CD4-positive, alpha-beta T cell (primary cell): Measurements from ENCODE around the gene HTRA2. TPM values are rescaled to one million over a fixed set of nuclear protein-coding genes. Genes with fewer than 3 reads are reported as not detected.

Experiments used
- ATAC-seq: fragments of 200-7000 bp; cut with Tn5 transposase; one replicate; pipeline ENCODE4 v1.10.0; 2022; ENCODE audit warnings: mild to moderate bottlenecking; ENCODE audit not compliant: poor library complexity
- CTCF ChIA-PET: fragments of 350-600 bp; sonication (Branson Sonifier 250); formaldehyde crosslinking; loops from one replicate; lab custom pipeline; 2021; ENCODE audit warnings: antibody characterized with exemption, inconsistent platforms; lab: Charles Lee
- POLR2A ChIA-PET: fragments of 350-600 bp; sonication (Branson Sonifier 250); formaldehyde crosslinking; loops from one replicate; lab custom pipeline; 2021; ENCODE audit warnings: antibody characterized with exemption, inconsistent platforms; lab: Charles Lee
- DNase-seq, 14 experiments: peaks; one replicate each; pipeline ENCODE4 v3.0.0-alpha.2; 2013 to 2020; ENCODE audit warnings: mixed read lengths in 2 of 14
- H3K27ac ChIP-seq, 2 donors: one replicate each; pipeline versions ENCODE4 v1.5.1 to v1.7.0; 2013; ENCODE audit warnings: low read length in 2 of 2, low read depth in 1 of 2, mild to moderate bottlenecking in 1 of 2
- H3K27me3 ChIP-seq, 2 experiments: 1 replicate in 1 of 2; 2 replicates in 1 of 2; pipeline versions ENCODE4 v1.6.1 to v1.7.0; 2013; ENCODE audit warnings: low read length in 2 of 2, control low read depth in 1 of 2, mild to moderate bottlenecking in 1 of 2, moderate library complexity in 1 of 2; ENCODE audit not compliant: insufficient read depth in 2 of 2, control insufficient read depth in 1 of 2
- H3K36me3 ChIP-seq: one replicate; pipeline ENCODE4 v1.6.1; 2013; ENCODE audit warnings: low read length, control low read depth; ENCODE audit not compliant: insufficient read depth
- H3K4me1 ChIP-seq: one replicate; pipeline ENCODE4 v1.6.1; 2013; ENCODE audit warnings: low read length, control low read depth; ENCODE audit not compliant: insufficient read depth
- H3K4me3 ChIP-seq: one replicate; pipeline ENCODE4 v1.5.1; 2013; ENCODE audit warnings: mild to moderate bottlenecking, low read length, moderate library complexity
- H3K9me3 ChIP-seq, 2 experiments: 1 replicate in 1 of 2; 2 replicates in 1 of 2; pipeline versions ENCODE4 v1.6.1 to v1.7.0; 2013; ENCODE audit warnings: low read length in 2 of 2, mild to moderate bottlenecking in 2 of 2, control low read depth in 1 of 2, moderate library complexity in 1 of 2; ENCODE audit not compliant: control insufficient read depth in 1 of 2, insufficient read depth in 1 of 2
- H3K27ac Mint-ChIP-seq: one replicate; pipeline ENCODE4 v1.8.0; 2020; ENCODE audit warnings: mixed read lengths
- H3K27me3 Mint-ChIP-seq: one replicate; pipeline ENCODE4 v1.8.0; 2021; ENCODE audit warnings: mixed read lengths
- H3K36me3 Mint-ChIP-seq: one replicate; pipeline ENCODE4 v1.8.0; 2021; ENCODE audit warnings: low read depth, mixed read lengths
- H3K4me1 Mint-ChIP-seq: one replicate; pipeline ENCODE4 v1.8.0; 2021; ENCODE audit warnings: low read depth, mixed read lengths
- H3K4me3 Mint-ChIP-seq: one replicate; pipeline ENCODE4 v1.8.0; 2020; ENCODE audit warnings: mild to moderate bottlenecking, mixed read lengths
- H3K9me3 Mint-ChIP-seq: one replicate; pipeline ENCODE4 v1.8.0; 2020; ENCODE audit warnings: mixed read lengths
- CTCF ChIP-seq: fragments of 200-600 bp; IDR thresholded peaks from one replicate; pipeline ENCODE4 v1.8.0; 2022; ENCODE audit warnings: antibody characterized with exemption, mild to moderate bottlenecking
- intact Hi-C, 2 experiments: fragments of 100-400 bp; cut with DNase I in 1 of 2; cut with micrococcal nuclease in 1 of 2; formaldehyde crosslinking; loops; one replicate each; pipeline versions ENCODE4 v1.15.1 to v1.9.0; 2023 to 2025; cut with DNase I, micrococcal nuclease
- total RNA-seq, 174 experiments: library from RNA in 2 of 174; stranded (reverse) in 2 of 174; gene quantifications; one replicate each; pipeline ENCODE4 v1.2.3 and lab custom pipeline; 2021 to 2026

The HTRA2 gene
- total RNA-seq, 2 experiments from 2014 or later: 15.3 to 16.0 TPM

- Mint-ChIP-seq H3K4me1 (no peaks in the 10 kb centered on the region), H3K27ac (no peak overlapping the region), H3K4me3 (no peak overlapping the region), H3K36me3 (no peaks in the 10 kb centered on the region), H3K9me3 (no peaks in the 10 kb centered on the region), H3K27me3 (peaks cover 35% of the 10 kb centered on the region)
- no peak for ATAC-seq
- CTCF ChIA-PET: no interaction called here
- no peak for TF ChIP-seq CTCF
- Histone ChIP-seq H3K9me3 (no peaks in the 10 kb centered on the region), H3K27ac (no peak overlapping the region), H3K36me3 (no peaks in the 10 kb centered on the region), H3K4me3 (no peak overlapping the region), H3K27me3 (peaks cover 0 to 4% of the 10 kb centered on the region in 2 experiments), H3K4me1 (no peaks in the 10 kb centered on the region)
- POLR2A ChIA-PET: interaction anchor here (1.5 kb wide), 1 partner anchor 10 kb away, joined by 5 read pairs; no protein-coding TSS in a partner anchor
- no peak for DNase-seq
- intact Hi-C loops: no loop called here
Measured at GRCh38 chr2:74567881-74568280, 38.1 kb downstream of the HTRA2 start.

- H3K27me3 Mint-ChIP-seq: peaks cover 23% of the 10 kb centered on the region
- Histone ChIP-seq H3K9me3 (no peaks in the 10 kb centered on the region), H3K27ac (no peak overlapping the region), H3K4me1 (peaks cover 5% of the 10 kb centered on the region), H3K36me3 (no peaks in the 10 kb centered on the region), H3K4me3 (no peak overlapping the region), H3K27me3 (peaks cover 0 to 4% of the 10 kb centered on the region in 2 experiments)
- H3K27ac Mint-ChIP-seq: no peak overlapping the region
- intact Hi-C loops: no loop called here
- CTCF ChIA-PET: no interaction called here
- POLR2A ChIA-PET: no interaction called here
- no peak overlapping the region for H3K4me3 Mint-ChIP-seq
- DNase-seq: no peak
- H3K4me1 Mint-ChIP-seq: peaks cover 13% of the 10 kb centered on the region
- TF ChIP-seq CTCF: no peak
- no peak for ATAC-seq
- no peaks in the 10 kb centered on the region for H3K36me3 Mint-ChIP-seq
- no peaks in the 10 kb centered on the region for H3K9me3 Mint-ChIP-seq
Measured at GRCh38 chr2:74569686-74570085, 40.0 kb downstream of the HTRA2 start.

- no peak overlapping the region for H3K27ac ChIP-seq
- peaks cover 20% of the 10 kb centered on the region for H3K4me1 Mint-ChIP-seq
- H3K36me3 Mint-ChIP-seq: no peaks in the 10 kb centered on the region
- no peaks in the 10 kb centered on the region for H3K36me3 ChIP-seq
- H3K27me3 ChIP-seq: peaks cover 0 to 4% of the 10 kb centered on the region in 2 experiments
- no peak for TF ChIP-seq CTCF
- no peak overlapping the region for H3K4me3 ChIP-seq
- DNase-seq: no peak
- no peaks in the 10 kb centered on the region for H3K9me3 Mint-ChIP-seq
- peaks cover 17% of the 10 kb centered on the region for H3K27me3 Mint-ChIP-seq
- intact Hi-C loops: no loop called here
- ATAC-seq: no peak
- POLR2A ChIA-PET: no interaction called here
- no peak overlapping the region for H3K27ac Mint-ChIP-seq
- CTCF ChIA-PET: no interaction called here
- H3K4me1 ChIP-seq: peaks cover 5% of the 10 kb centered on the region
- no peak overlapping the region for H3K4me3 Mint-ChIP-seq
- H3K9me3 ChIP-seq: no peaks in the 10 kb centered on the region
Measured at GRCh38 chr2:74571058-74571457, 41.3 kb downstream of the HTRA2 start.
